Measurements from ENCODE around the gene PRKG1. TPM values are rescaled to one million over a fixed set of nuclear protein-coding genes. Genes with fewer than 3 reads are reported as not detected.

The PRKG1 gene
- total and polyA plus RNA-seq, 2 of the 8 experiments (the other 6 are each of a cell fraction or from before 2014, with no cell fraction given): 4.2 to 15.2 TPM

DNA sequence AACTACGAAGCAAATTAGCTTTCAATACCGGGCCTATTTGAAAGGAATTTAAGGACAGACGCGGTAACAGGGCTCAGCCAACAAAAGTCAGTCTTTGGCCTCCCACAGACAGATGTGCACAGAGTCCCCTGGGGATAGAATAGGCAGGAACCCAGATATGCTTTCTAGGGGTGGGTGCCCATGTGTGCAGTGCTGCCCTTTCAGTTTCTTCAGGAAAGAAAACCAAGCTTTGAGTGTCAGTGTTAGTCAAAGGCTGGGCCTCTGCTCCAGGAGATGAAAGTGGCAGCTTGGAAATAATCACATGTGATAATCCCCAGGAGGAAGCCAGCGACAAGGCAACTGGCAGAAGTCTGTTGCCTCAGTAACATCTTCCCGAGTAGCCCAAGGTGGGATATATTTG, 668.9 kb downstream of the PRKG1 start (continued):
- TF ChIP-seq SRF (IDR thresholded peaks at IDR 0.05; ENCODE audit: low read depth, low read length) (no peak), JUND (IDR thresholded peaks at IDR 0.05; ENCODE audit: low read length) (no peak), NANOG (IDR thresholded peaks at IDR 0.05; ENCODE audit: insufficient read depth, low read depth, low read length, poor library complexity, severe bottlenecking) (no peak), TCF12 (IDR thresholded peaks at IDR 0.05; ENCODE audit: low read depth, low read length) (no peak), SIRT6 (IDR thresholded peaks at IDR 0.05; ENCODE audit: low read length) (no peak)

Measured in H1 (cell line).